KMS-11 (cell line): ENCODE data around the gene ANKFY1.

Experiments
- H2AFZ ChIP-seq: fragments of 200-600 bp; sonication (generic); 2 replicates; pipeline ENCODE4 v1.6.1; 2016; ENCODE audit warnings: antibody characterized with exemption, mixed run types, low read depth
- H3K27ac ChIP-seq: fragments of 200-600 bp; sonication (generic); 2 replicates; pipeline ENCODE4 v1.6.1; 2016; ENCODE audit warnings: mild to moderate bottlenecking, mixed run types
- H3K27me3 ChIP-seq: fragments of 200-600 bp; sonication (generic); 2 replicates; pipeline ENCODE4 v1.6.1; 2017; ENCODE audit warnings: mild to moderate bottlenecking, low read depth, mixed run types, moderate library complexity; ENCODE audit not compliant: insufficient read depth
- H3K36me3 ChIP-seq: fragments of 200-600 bp; sonication (generic); 2 replicates; pipeline ENCODE4 v1.6.1; 2017; ENCODE audit warnings: mild to moderate bottlenecking, mixed run types; ENCODE audit not compliant: insufficient read depth
- H3K4me1 ChIP-seq: fragments of 200-600 bp; sonication (generic); 2 replicates; pipeline ENCODE4 v1.6.1; 2016; ENCODE audit warnings: mild to moderate bottlenecking, low read depth, mixed run types; ENCODE audit not compliant: poor library complexity, severe bottlenecking
- H3K4me2 ChIP-seq: fragments of 200-600 bp; sonication (generic); 2 replicates; pipeline ENCODE4 v1.7.0; 2016; ENCODE audit warnings: mild to moderate bottlenecking, mixed run types
- H3K4me3 ChIP-seq: fragments of 200-600 bp; sonication (generic); IDR thresholded peaks from 2 replicates; pipeline ENCODE4 v1.6.1; 2017; ENCODE audit warnings: low read depth, low read length, mixed read lengths; ENCODE audit not compliant: insufficient read depth
- H3K79me2 ChIP-seq: fragments of 200-600 bp; sonication (generic); 2 replicates; pipeline ENCODE4 v1.6.1; 2016; ENCODE audit warnings: low read depth, mixed run types; ENCODE audit not compliant: insufficient read depth
- H3K9ac ChIP-seq: fragments of 200-600 bp; sonication (generic); 2 replicates; pipeline ENCODE4 v1.6.1; 2016; ENCODE audit warnings: mild to moderate bottlenecking, mixed run types
- H4K20me1 ChIP-seq: fragments of 200-600 bp; sonication (generic); 2 replicates; pipeline ENCODE4 v1.6.1; 2016; ENCODE audit warnings: mild to moderate bottlenecking, mixed run types; ENCODE audit not compliant: insufficient read depth
- CTCF ChIP-seq: fragments of 200-600 bp; sonication (generic); conservative IDR thresholded peaks from 2 replicates; pipeline ENCODE4 v1.6.1; 2017; ENCODE audit warnings: low read depth, mild to moderate bottlenecking, antibody characterized with exemption, low read length, moderate library complexity, mixed read lengths

The ANKFY1 gene

GRCh38 chr17:4305224-4305623, 41.4 kb upstream of the ANKFY1 start:
- no peak for TF ChIP-seq CTCF
- peaks cover 23% of the 10 kb centered on the region for H3K4me1 ChIP-seq
- no peak overlapping the region for H3K9ac ChIP-seq
- H2AFZ ChIP-seq = no peak overlapping the region
- peaks cover 42% of the 10 kb centered on the region for H3K79me2 ChIP-seq
- no peak overlapping the region for H3K27ac ChIP-seq
- H3K4me3 ChIP-seq = no peak overlapping the region
- H3K36me3 ChIP-seq = no peaks in the 10 kb centered on the region
- H3K27me3 ChIP-seq = no peaks in the 10 kb centered on the region
- peaks cover 22% of the 10 kb centered on the region for H4K20me1 ChIP-seq
- H3K4me2 ChIP-seq = no peak overlapping the region

GRCh38 chr17:4304417-4305027, 40.7 kb upstream of the ANKFY1 start:
- Histone ChIP-seq H4K20me1 (peaks cover 16% of the 10 kb centered on the region), H2AFZ (no peak overlapping the region), H3K36me3 (no peaks in the 10 kb centered on the region), H3K4me3 (no peak overlapping the region), H3K79me2 (peaks cover 38% of the 10 kb centered on the region), H3K27ac (no peak overlapping the region), H3K4me1 (peaks cover 16% of the 10 kb centered on the region), H3K27me3 (no peaks in the 10 kb centered on the region), H3K9ac (no peak overlapping the region), H3K4me2 (no peak overlapping the region)
- TF ChIP-seq CTCF = peak; percentile 55

GRCh38 chr17:4301066-4301465, 37.3 kb upstream of the ANKFY1 start:
- Histone ChIP-seq H3K36me3 (no peaks in the 10 kb centered on the region), H3K27me3 (no peaks in the 10 kb centered on the region), H3K79me2 (peaks cover 29% of the 10 kb centered on the region; the same call in 1 of the 2 replicates), H2AFZ (no peak overlapping the region), H3K4me2 (no peak overlapping the region), H3K4me1 (no peaks in the 10 kb centered on the region), H3K9ac (no peak overlapping the region), H3K4me3 (no peak overlapping the region), H4K20me1 (0 out of 2 replicates have a peak, but pooled peaks cover 6% of the 10 kb centered on the region), H3K27ac (no peak overlapping the region)
- no peak for TF ChIP-seq CTCF

- peaks cover 41% of the 10 kb centered on the region; the same call in 1 of the 2 replicates for H3K79me2 ChIP-seq
These were observed 33.6 kb upstream of the ANKFY1 start for GRCh38 chr17:4297351-4297750.

More at GRCh38 chr17:4297351-4297750, 33.6 kb upstream of the ANKFY1 start:
- no peak for TF ChIP-seq CTCF
- no peak overlapping the region for H3K4me2 ChIP-seq
- H3K27me3 ChIP-seq = no peaks in the 10 kb centered on the region
- no peak overlapping the region for H2AFZ ChIP-seq
- H3K4me1 ChIP-seq = no peaks in the 10 kb centered on the region
- no peak overlapping the region for H3K9ac ChIP-seq
- H4K20me1 ChIP-seq = 0 out of 2 replicates have a peak, but pooled peaks cover 4% of the 10 kb centered on the region
- no peak overlapping the region for H3K27ac ChIP-seq
- H3K36me3 ChIP-seq = no peaks in the 10 kb centered on the region
- H3K4me3 ChIP-seq = no peak overlapping the region
